Measurements from ENCODE around the gene GLB1L2. TPM values are rescaled to one million over a fixed set of nuclear protein-coding genes. Genes with fewer than 3 reads are reported as not detected.

Gene GLB1L2
- total and polyA plus RNA-seq, 8 donors, result 4.2 to 10.1 (median 6.9) TPM

- FAIRE-seq (no peak), DNase-seq (peak in 1 of 6 donors; percentile 36)
Observed at GRCh38 chr11:134357545-134357839, 25.7 kb downstream of the GLB1L2 start.

GRCh38 chr11:134358165-134358855 lies 26.5 kb downstream of the GLB1L2 start:
- Histone ChIP-seq H3K36me3 (no peaks in the 10 kb centered on the region), H3K4me3 (no peak overlapping the region), H3K27me3 (no peaks in the 10 kb centered on the region), H3K4me1 (no peaks in the 10 kb centered on the region), H3K27ac (no peak overlapping the region), H3K9me3 (no peaks in the 10 kb centered on the region)
- WGBS, 2 donors, result 90 to 91% methylated on average over 27 of the region's 27 CpGs
- ATAC-seq (no peak), DNase-seq (peak in 1 of 6 donors; percentile 38), FAIRE-seq (no peak)
- intact Hi-C loops (cut with DNase I), result no loop called here
- TF ChIP-seq CTCF (IDR thresholded peaks at IDR 0.05), result no peak

More at GRCh38 chr11:134357545-134357839, 25.7 kb downstream of the GLB1L2 start:
- no peak for TF ChIP-seq CTCF (IDR thresholded peaks at IDR 0.05)
- intact Hi-C loops (cut with DNase I), result no loop called here
- Histone ChIP-seq H3K4me3 (no peak overlapping the region), H3K27ac (no peak overlapping the region), H3K9me3 (no peaks in the 10 kb centered on the region), H3K36me3 (no peaks in the 10 kb centered on the region), H3K4me1 (no peaks in the 10 kb centered on the region), H3K27me3 (no peaks in the 10 kb centered on the region)
- WGBS, 2 donors, result 85 to 88% methylated on average over 8 of the region's 8 CpGs
- no peak for ATAC-seq

GRCh38 chr11:134358856-134359490 lies 27.2 kb downstream of the GLB1L2 start:
- ATAC-seq, result no peak
- Histone ChIP-seq H3K9me3 (no peaks in the 10 kb centered on the region), H3K4me1 (no peaks in the 10 kb centered on the region), H3K27ac (no peak overlapping the region), H3K4me3 (no peak overlapping the region), H3K27me3 (no peaks in the 10 kb centered on the region), H3K36me3 (no peaks in the 10 kb centered on the region)
- DNase-seq, result peak in 1 of 6 donors; percentile 45
- intact Hi-C loops (cut with DNase I), result no loop called here
- no peak for FAIRE-seq
- 90 to 94% methylated on average over 18 of the region's 18 CpGs for WGBS, 2 donors
- TF ChIP-seq CTCF (IDR thresholded peaks at IDR 0.05), result no peak

GRCh38 chr11:134359646-134360045 lies 27.9 kb downstream of the GLB1L2 start:
- H3K4me3 ChIP-seq, result no peak overlapping the region
- no peak for TF ChIP-seq CTCF (IDR thresholded peaks at IDR 0.05)
- intact Hi-C loops (cut with DNase I), result no loop called here
- ATAC-seq (no peak), FAIRE-seq (no peak), DNase-seq (peak in 1 of 6 donors; percentile 21)
- no peaks in the 10 kb centered on the region for H3K27me3 ChIP-seq
- no peaks in the 10 kb centered on the region for H3K4me1 ChIP-seq
- H3K9me3 ChIP-seq, result no peaks in the 10 kb centered on the region
- H3K36me3 ChIP-seq, result no peaks in the 10 kb centered on the region
- WGBS, 2 donors, result 81 to 87% methylated on average over 10 of the region's 10 CpGs
- no peak overlapping the region for H3K27ac ChIP-seq

All from pancreas (tissue), 10 donors.